H9 (cell line): Measurements from ENCODE around the gene TP53BP1. TPM values are rescaled to one million over a fixed set of nuclear protein-coding genes. Genes with fewer than 3 reads are reported as not detected.

Source experiments
- DNase-seq: peaks from one replicate; pipeline ENCODE4 v3.0.0-alpha.2; 2017
- H2AFZ ChIP-seq: one replicate; pipeline ENCODE4 v1.6.1; 2013; ENCODE audit warnings: mild to moderate bottlenecking, low read length, control low read depth, moderate library complexity
- H2AK5ac ChIP-seq: 2 replicates; pipeline ENCODE4 v1.6.1; 2013; ENCODE audit warnings: low read length, control low read depth, mixed read lengths; ENCODE audit not compliant: insufficient read length
- H2BK120ac ChIP-seq: one replicate; pipeline ENCODE4 v1.6.1; 2013; ENCODE audit warnings: low read depth, mild to moderate bottlenecking, low read length, control low read depth, inconsistent platforms; ENCODE audit not compliant: poor library complexity, severe bottlenecking
- H2BK12ac ChIP-seq: 2 replicates; pipeline ENCODE4 v1.6.1; 2013; ENCODE audit warnings: low read length, control low read depth, mixed read lengths, low read depth; ENCODE audit not compliant: insufficient read length
- H2BK15ac ChIP-seq: 2 replicates; pipeline ENCODE4 v1.6.1; 2013; ENCODE audit warnings: low read depth, low read length, control low read depth
- H2BK20ac ChIP-seq: one replicate; pipeline ENCODE4 v1.6.1; 2013; ENCODE audit warnings: low read depth, mild to moderate bottlenecking, low read length, control low read depth, inconsistent platforms; ENCODE audit not compliant: poor library complexity, severe bottlenecking
- H2BK5ac ChIP-seq: 2 replicates; pipeline ENCODE4 v1.6.1; 2013; ENCODE audit warnings: low read length, control low read depth, mixed read lengths; ENCODE audit not compliant: insufficient read length
- H3K14ac ChIP-seq: 2 replicates; pipeline ENCODE4 v1.6.1; 2013; ENCODE audit warnings: low read length, control low read depth; ENCODE audit not compliant: insufficient read depth
- H3K18ac ChIP-seq: 2 replicates; pipeline ENCODE4 v1.6.1; 2013; ENCODE audit warnings: low read depth, mild to moderate bottlenecking, mixed read lengths, low read length, control low read depth; ENCODE audit not compliant: insufficient read length
- H3K23ac ChIP-seq: 2 replicates; pipeline ENCODE4 v1.6.1; 2013; ENCODE audit warnings: low read length, control low read depth, mixed read lengths, low read depth; ENCODE audit not compliant: insufficient read length
- H3K23me2 ChIP-seq: 2 replicates; pipeline ENCODE4 v1.6.1; 2013; ENCODE audit warnings: low read depth, mild to moderate bottlenecking, mixed read lengths, low read length, control low read depth; ENCODE audit not compliant: insufficient read length, poor library complexity, severe bottlenecking
- H3K27ac ChIP-seq: 2 replicates; pipeline ENCODE4 v1.5.1; 2013; ENCODE audit warnings: low read length, control low read depth, mixed read lengths, low read depth; ENCODE audit not compliant: insufficient read length
- H3K27me3 ChIP-seq: 2 replicates; pipeline ENCODE4 v1.6.1; 2013; ENCODE audit warnings: low read length, control low read depth, inconsistent platforms; ENCODE audit not compliant: insufficient read depth
- H3K4ac ChIP-seq: 2 replicates; pipeline ENCODE4 v1.6.1; 2013; ENCODE audit warnings: low read depth, mild to moderate bottlenecking, control low read depth, inconsistent platforms, low read length, moderate library complexity
- H3K4me1 ChIP-seq: 2 replicates; pipeline ENCODE4 v1.6.1; 2013; ENCODE audit warnings: low read length, control low read depth, inconsistent platforms; ENCODE audit not compliant: insufficient read depth
- H3K4me2 ChIP-seq: 2 replicates; pipeline ENCODE4 v1.6.1; 2013; ENCODE audit warnings: low read length, control low read depth, mixed read lengths; ENCODE audit not compliant: insufficient read length, insufficient read depth
- H3K56ac ChIP-seq: 2 replicates; pipeline ENCODE4 v1.6.1; 2013; ENCODE audit warnings: low read depth, mild to moderate bottlenecking, mixed read lengths, low read length, control low read depth; ENCODE audit not compliant: insufficient read length
- H3K79me1 ChIP-seq: 2 replicates; pipeline ENCODE4 v1.6.1; 2013; ENCODE audit warnings: low read depth, mild to moderate bottlenecking, moderate library complexity, low read length, control low read depth, inconsistent platforms; ENCODE audit not compliant: insufficient read depth, poor library complexity, severe bottlenecking
- H3K79me2 ChIP-seq: 2 replicates; pipeline ENCODE4 v1.6.1; 2013; ENCODE audit warnings: low read length, control low read depth, inconsistent platforms; ENCODE audit not compliant: insufficient read depth
- H3K9ac ChIP-seq: 2 replicates; pipeline ENCODE4 v1.6.1; 2013; ENCODE audit warnings: low read length, control low read depth, mixed read lengths; ENCODE audit not compliant: insufficient read length; ENCODE audit errors: extremely low read depth
- H3K9me3 ChIP-seq: one replicate; pipeline ENCODE4 v1.6.1; 2013; ENCODE audit warnings: low read depth, low read length, inconsistent platforms; ENCODE audit not compliant: control insufficient read depth
- H3T11ph ChIP-seq: one replicate; pipeline ENCODE4 v1.6.1; 2013; ENCODE audit warnings: mild to moderate bottlenecking, low read length, control low read depth, inconsistent platforms
- H4K20me1 ChIP-seq: one replicate; pipeline ENCODE4 v1.6.1; 2013; ENCODE audit not compliant: control insufficient read depth, insufficient read length, insufficient read depth
- H4K5ac ChIP-seq: 2 replicates; pipeline ENCODE4 v1.6.1; 2013; ENCODE audit warnings: low read depth, mild to moderate bottlenecking, mixed read lengths, low read length, control low read depth; ENCODE audit not compliant: insufficient read length
- H4K8ac ChIP-seq: replicated peaks from 2 replicates; pipeline ENCODE4 v1.6.1; 2013; ENCODE audit warnings: low read length, control low read depth, mixed read lengths, low read depth; ENCODE audit not compliant: insufficient read length
- H4K91ac ChIP-seq: 2 replicates; pipeline ENCODE4 v1.6.1; 2013; ENCODE audit warnings: low read depth, mild to moderate bottlenecking, moderate library complexity, mixed read lengths, low read length, control low read depth; ENCODE audit not compliant: insufficient read length
- H3K27ac Mint-ChIP-seq, 3 experiments: 2 replicates in 2 of 3; 3 replicates in 1 of 3; pipeline ENCODE4 v1.8.0; 2020 to 2021; ENCODE audit warnings: mixed read lengths in 3 of 3, mild to moderate bottlenecking in 1 of 3, moderate library complexity in 1 of 3
- H3K27me3 Mint-ChIP-seq: 2 replicates; pipeline ENCODE4 v1.8.0; 2021; ENCODE audit warnings: low read depth, mild to moderate bottlenecking, moderate library complexity, mixed read lengths
- H3K36me3 Mint-ChIP-seq, 3 experiments: 2 replicates in 2 of 3; 3 replicates in 1 of 3; pipeline ENCODE4 v1.8.0; 2020 to 2021; ENCODE audit warnings: low read depth in 3 of 3, mixed read lengths in 3 of 3; ENCODE audit not compliant: insufficient read depth in 1 of 3
- H3K4me1 Mint-ChIP-seq, 2 experiments: 2 replicates each; pipeline ENCODE4 v1.8.0; 2020; ENCODE audit warnings: mixed read lengths in 2 of 2
- H3K4me3 Mint-ChIP-seq, 2 experiments: 2 replicates in 1 of 2; 3 replicates in 1 of 2; pipeline ENCODE4 v1.8.0; 2020 to 2021; ENCODE audit warnings: mild to moderate bottlenecking in 2 of 2, mixed read lengths in 2 of 2, moderate library complexity in 1 of 2
- H3K9me3 Mint-ChIP-seq, 2 experiments: 2 replicates in 1 of 2; 3 replicates in 1 of 2; pipeline ENCODE4 v1.8.0; 2020; ENCODE audit warnings: mild to moderate bottlenecking in 2 of 2, mixed read lengths in 2 of 2, moderate library complexity in 1 of 2
- WGBS: extraction: QIAGEN DNeasy Blood & Tissue Kit; methylation state at CpG from one replicate; pipeline ENCODE4 v1.1.7; 2013; ENCODE audit warnings: missing lambda C conversion rate, low lambda C conversion rate, mixed read lengths; ENCODE audit not compliant: insufficient read length; ENCODE audit errors: extremely low coverage; 5-methylcytosine and 5-hydroxymethylcytosine counted together
- total RNA-seq: library from RNA; stranded (reverse); gene quantifications from 2 replicates; pipeline ENCODE4 v1.2.1, GENCODE V29; 2021
- TF ChIP-seq, protein P1 (sequence below): fragments of 200-600 bp; sonication (generic); conservative IDR thresholded peaks from 3 replicates; pipeline ENCODE4 v1.8.0; 2021; ENCODE audit warnings: antibody characterized with exemption, mild to moderate bottlenecking

The TP53BP1 gene
- total RNA-seq, 1 experiment from 2014 or later = 81.5 TPM

DNA sequence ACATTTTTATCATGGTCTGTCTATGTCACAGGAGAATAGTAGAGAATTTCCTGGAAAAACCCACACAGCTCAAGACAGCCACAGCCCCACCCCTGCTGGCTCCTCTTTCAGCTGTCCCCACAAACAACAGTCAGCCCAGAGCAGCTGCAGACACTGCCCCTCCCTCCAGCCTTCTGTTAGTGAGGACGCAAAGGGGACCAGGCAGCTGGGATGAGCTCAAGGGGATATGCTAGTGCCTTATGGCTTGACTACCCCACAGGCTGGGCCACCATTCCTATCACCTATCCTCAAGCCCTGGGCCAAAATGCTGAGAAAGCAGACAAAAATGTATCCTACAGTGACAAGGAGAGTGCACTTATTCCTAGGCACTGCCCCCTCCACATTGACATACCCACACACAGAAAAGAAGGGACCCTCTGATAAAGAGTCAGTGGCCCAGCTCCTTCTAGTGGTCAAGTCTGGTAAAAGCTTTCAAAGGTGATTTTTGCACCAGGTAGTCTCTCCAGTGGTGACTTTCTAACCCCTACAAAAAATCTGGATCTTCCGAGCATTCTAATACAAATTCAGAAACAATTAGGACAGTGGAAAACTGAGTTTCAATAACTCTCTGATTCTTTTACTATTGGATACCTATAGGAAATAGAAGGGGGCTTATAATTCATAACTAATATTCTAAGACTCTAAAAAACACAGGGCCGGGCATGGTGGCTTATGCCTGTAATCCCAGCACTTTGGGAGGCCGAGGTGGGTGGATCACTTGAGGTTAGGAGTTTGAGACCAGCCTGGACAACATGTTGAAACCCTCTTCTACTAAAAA is 21.5 kb upstream of the TP53BP1 start:
- no CpG with 5 or more reads among the region's 4 CpGs for WGBS
- Histone ChIP-seq H3T11ph (no peak overlapping the region), H3K23me2 (peaks cover 30% of the 10 kb centered on the region), H3K23ac (no peak overlapping the region), H2BK15ac (no peak overlapping the region), H3K27ac (no peak overlapping the region), H3K14ac (no peak overlapping the region), H3K9me3 (no peaks in the 10 kb centered on the region), H2BK5ac (no peak overlapping the region), H3K9ac (no peak overlapping the region), H3K79me1 (no peaks in the 10 kb centered on the region), H3K18ac (no peak overlapping the region), H2AK5ac (no peak overlapping the region), H2BK20ac (no peak overlapping the region), H2AFZ (no peak overlapping the region), H2BK120ac (no peak overlapping the region), H4K8ac (no peak overlapping the region), H3K4me1 (peaks cover 3% of the 10 kb centered on the region; the same call in 1 of the 2 replicates), H4K91ac (no peak overlapping the region), H3K4me2 (peak overlapping the region; percentile 30), H2BK12ac (no peak overlapping the region), H3K27me3 (peaks cover 20% of the 10 kb centered on the region; the same call in 1 of the 2 replicates), H3K79me2 (no peaks in the 10 kb centered on the region), H4K20me1 (no peaks in the 10 kb centered on the region), H3K4ac (no peak overlapping the region), H4K5ac (no peak overlapping the region), H3K56ac (no peak overlapping the region)
- TF ChIP-seq, protein P1, sequence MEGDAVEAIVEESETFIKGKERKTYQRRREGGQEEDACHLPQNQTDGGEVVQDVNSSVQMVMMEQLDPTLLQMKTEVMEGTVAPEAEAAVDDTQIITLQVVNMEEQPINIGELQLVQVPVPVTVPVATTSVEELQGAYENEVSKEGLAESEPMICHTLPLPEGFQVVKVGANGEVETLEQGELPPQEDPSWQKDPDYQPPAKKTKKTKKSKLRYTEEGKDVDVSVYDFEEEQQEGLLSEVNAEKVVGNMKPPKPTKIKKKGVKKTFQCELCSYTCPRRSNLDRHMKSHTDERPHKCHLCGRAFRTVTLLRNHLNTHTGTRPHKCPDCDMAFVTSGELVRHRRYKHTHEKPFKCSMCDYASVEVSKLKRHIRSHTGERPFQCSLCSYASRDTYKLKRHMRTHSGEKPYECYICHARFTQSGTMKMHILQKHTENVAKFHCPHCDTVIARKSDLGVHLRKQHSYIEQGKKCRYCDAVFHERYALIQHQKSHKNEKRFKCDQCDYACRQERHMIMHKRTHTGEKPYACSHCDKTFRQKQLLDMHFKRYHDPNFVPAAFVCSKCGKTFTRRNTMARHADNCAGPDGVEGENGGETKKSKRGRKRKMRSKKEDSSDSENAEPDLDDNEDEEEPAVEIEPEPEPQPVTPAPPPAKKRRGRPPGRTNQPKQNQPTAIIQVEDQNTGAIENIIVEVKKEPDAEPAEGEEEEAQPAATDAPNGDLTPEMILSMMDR = peak; percentile 83
- peak; percentile 67 for DNase-seq
- Mint-ChIP-seq H3K27ac (peak overlapping the region in 1 of 3 experiments; percentile 6; a peak in 1 of 7 replicates), H3K4me3 (peak overlapping the region in 1 of 2 experiments; percentile 41; a peak in 2 of 5 replicates), H3K27me3 (peaks cover 76% of the 10 kb centered on the region), H3K9me3 (no peaks in the 10 kb centered on the region), H3K4me1 (peaks cover 47 to 65% of the 10 kb centered on the region in 2 experiments), H3K36me3 (no peaks in the 10 kb centered on the region; a peak in 1 of 7 replicates)
